GM12874 (cell line): ENCODE results near the gene GALM.

Experiments
- CTCF ChIP-seq: IDR thresholded peaks from 2 replicates; pipeline ENCODE4 v1.5.1; 2011; ENCODE audit warnings: low read depth, mild to moderate bottlenecking, control low read depth, low read length, moderate library complexity; ENCODE audit not compliant: insufficient read depth

Gene GALM

GRCh38 chr2:38697116-38697840 is 31.4 kb downstream of the GALM start:
- no peak for TF ChIP-seq CTCF

- no peak for TF ChIP-seq CTCF
Measured at GRCh38 chr2:38698467-38699003, 32.6 kb downstream of the GALM start.

- no peak for TF ChIP-seq CTCF
Measured at GRCh38 chr2:38700113-38700785, 34.3 kb downstream of the GALM start.

GRCh38 chr2:38700881-38701458 is 35.1 kb downstream of the GALM start:
- TF ChIP-seq CTCF, result no peak

GRCh38 chr2:38701542-38701941 is 35.6 kb downstream of the GALM start:
- TF ChIP-seq CTCF, result no peak

GRCh38 chr2:38702413-38702812 is 36.5 kb downstream of the GALM start:
- TF ChIP-seq CTCF, result no peak

- TF ChIP-seq CTCF, result no peak
Measured at GRCh38 chr2:38704664-38705063, 38.8 kb downstream of the GALM start.
